IPS-20b (cell line): ENCODE measurements around the gene RAB3GAP1.
"Not testable (repeated sequence)": the region's sequence is repeated elsewhere in the genome, so short reads cannot be mapped to it uniquely, and the experiment has no call there.

Experiments
- H3K27ac ChIP-seq: one replicate; pipeline ENCODE4 v1.5.1; 2013; ENCODE audit warnings: low read length
- H3K27me3 ChIP-seq: 2 replicates; pipeline ENCODE4 v1.6.1; 2013; ENCODE audit warnings: mild to moderate bottlenecking, low read length, inconsistent platforms; ENCODE audit not compliant: insufficient read depth
- H3K36me3 ChIP-seq: 2 replicates; pipeline ENCODE4 v1.6.1; 2013; ENCODE audit warnings: low read depth, mild to moderate bottlenecking, inconsistent platforms, low read length, moderate library complexity; ENCODE audit not compliant: insufficient read depth
- H3K4me1 ChIP-seq: 2 replicates; pipeline ENCODE4 v1.6.1; 2013; ENCODE audit warnings: mild to moderate bottlenecking, control low read depth, inconsistent platforms, low read length, moderate library complexity; ENCODE audit not compliant: insufficient read depth
- H3K4me3 ChIP-seq: 2 replicates; pipeline ENCODE4 v1.5.1; 2013; ENCODE audit warnings: mild to moderate bottlenecking, low read length, inconsistent platforms
- H3K9ac ChIP-seq: 2 replicates; pipeline ENCODE4 v1.6.1; 2013; ENCODE audit warnings: low read depth, mild to moderate bottlenecking, inconsistent platforms, low read length, moderate library complexity
- H3K9me3 ChIP-seq: 2 replicates; pipeline ENCODE4 v1.6.1; 2013; ENCODE audit warnings: mild to moderate bottlenecking, low read depth, low read length, inconsistent platforms; ENCODE audit not compliant: insufficient read depth

Gene RAB3GAP1

DNA sequence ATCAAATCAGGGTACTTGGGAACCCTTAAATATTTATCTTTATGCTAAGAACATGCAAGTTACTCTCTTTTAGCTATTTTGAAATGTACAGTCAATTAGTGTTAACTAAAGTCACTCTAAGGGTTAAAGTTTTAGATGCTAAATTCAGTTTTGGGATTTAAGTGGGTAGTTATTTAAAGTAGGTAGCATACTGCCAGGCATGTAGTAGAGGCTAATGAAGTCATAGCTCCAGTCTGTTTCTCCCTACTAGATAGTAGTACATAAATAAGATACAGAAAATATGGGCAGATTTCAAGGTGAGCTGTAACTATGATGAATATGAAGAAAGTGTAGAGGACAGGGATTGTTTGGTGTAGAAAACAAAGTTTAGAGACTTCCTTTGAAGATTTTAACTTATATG lies 7.5 kb downstream of the RAB3GAP1 start:
- H3K27ac ChIP-seq: no peak overlapping the region
- no peaks in the 10 kb centered on the region for H3K9me3 ChIP-seq
- no peaks in the 10 kb centered on the region for H3K27me3 ChIP-seq
- peaks cover 21% of the 10 kb centered on the region for H3K36me3 ChIP-seq
- H3K4me1 ChIP-seq: no peaks in the 10 kb centered on the region
- H3K4me3 ChIP-seq: no peak overlapping the region
- H3K9ac ChIP-seq: no peak overlapping the region

DNA sequence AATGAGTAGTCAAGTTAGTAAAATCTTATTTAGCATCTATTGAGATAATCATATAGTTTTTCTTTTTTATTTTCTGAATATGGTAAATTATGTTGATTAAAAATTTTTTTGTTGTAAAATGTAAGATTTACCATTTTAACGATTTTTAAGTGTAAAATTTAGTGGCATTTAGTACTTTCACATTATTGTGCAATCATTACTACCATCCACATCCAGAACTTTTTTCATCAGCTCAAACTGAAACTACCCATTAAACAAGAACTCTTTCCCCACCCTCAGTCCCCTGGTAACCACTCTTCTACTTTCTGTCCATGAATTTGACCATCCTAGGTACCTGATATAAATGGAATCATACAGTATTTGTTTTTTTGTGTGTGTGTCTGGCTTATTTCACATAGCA lies 11.1 kb downstream of the RAB3GAP1 start:
- H3K4me3 ChIP-seq: no peak overlapping the region
- H3K4me1 ChIP-seq: no peaks in the 10 kb centered on the region
- no peak overlapping the region for H3K27ac ChIP-seq
- no peak overlapping the region for H3K9ac ChIP-seq
- 0 out of 2 replicates have a peak, but pooled peaks cover 6% of the 10 kb centered on the region for H3K9me3 ChIP-seq
- H3K36me3 ChIP-seq: peaks cover 24% of the 10 kb centered on the region
- no peaks in the 10 kb centered on the region for H3K27me3 ChIP-seq

DNA sequence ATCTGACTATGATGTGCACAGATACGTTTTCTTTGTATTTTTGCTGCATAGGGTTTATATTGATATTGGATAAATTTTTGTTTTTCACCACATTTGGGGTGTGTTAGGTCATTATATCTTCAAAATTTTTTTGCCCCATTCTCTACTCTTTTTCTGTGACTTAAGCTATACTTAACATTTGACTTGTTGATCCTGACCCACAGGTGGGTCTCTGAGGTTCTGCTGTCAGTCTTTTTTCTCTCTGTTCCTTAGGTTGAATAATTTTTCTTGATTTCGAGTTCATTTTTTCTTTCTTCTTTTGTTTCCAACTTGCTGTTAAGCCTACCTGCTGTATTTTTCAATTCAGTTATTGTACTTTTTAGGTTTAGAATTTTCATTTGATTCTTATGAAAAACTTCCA lies 12.1 kb downstream of the RAB3GAP1 start:
- Histone ChIP-seq H3K27me3 (no peaks in the 10 kb centered on the region), H3K9me3 (peaks cover 12% of the 10 kb centered on the region; the same call in 1 of the 2 replicates), H3K36me3 (peaks cover 23% of the 10 kb centered on the region), H3K9ac (no peak overlapping the region), H3K4me1 (no peaks in the 10 kb centered on the region), H3K27ac (no peak overlapping the region), H3K4me3 (no peak overlapping the region)

DNA sequence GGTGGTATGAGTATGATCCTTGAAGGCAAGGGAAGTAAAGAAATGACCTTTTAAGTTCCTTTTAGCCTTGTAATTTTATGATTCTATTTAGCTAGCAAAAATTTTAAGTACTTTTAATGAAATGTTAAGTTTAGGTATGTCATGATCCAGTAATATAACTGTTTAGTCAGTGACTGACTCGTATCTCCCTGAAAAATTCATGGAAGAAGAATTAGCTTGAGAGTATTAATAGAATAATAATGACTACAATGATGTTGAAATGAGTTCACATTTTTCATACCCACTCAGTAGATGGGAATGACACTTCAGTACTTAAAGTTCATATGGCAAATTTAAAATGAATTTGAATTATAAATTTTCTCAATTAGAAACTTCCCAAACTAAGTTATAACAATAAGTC lies 14.6 kb downstream of the RAB3GAP1 start:
- Histone ChIP-seq H3K9me3 (peaks cover 35% of the 10 kb centered on the region), H3K36me3 (peaks cover 21% of the 10 kb centered on the region; the same call in 1 of the 2 replicates)

DNA sequence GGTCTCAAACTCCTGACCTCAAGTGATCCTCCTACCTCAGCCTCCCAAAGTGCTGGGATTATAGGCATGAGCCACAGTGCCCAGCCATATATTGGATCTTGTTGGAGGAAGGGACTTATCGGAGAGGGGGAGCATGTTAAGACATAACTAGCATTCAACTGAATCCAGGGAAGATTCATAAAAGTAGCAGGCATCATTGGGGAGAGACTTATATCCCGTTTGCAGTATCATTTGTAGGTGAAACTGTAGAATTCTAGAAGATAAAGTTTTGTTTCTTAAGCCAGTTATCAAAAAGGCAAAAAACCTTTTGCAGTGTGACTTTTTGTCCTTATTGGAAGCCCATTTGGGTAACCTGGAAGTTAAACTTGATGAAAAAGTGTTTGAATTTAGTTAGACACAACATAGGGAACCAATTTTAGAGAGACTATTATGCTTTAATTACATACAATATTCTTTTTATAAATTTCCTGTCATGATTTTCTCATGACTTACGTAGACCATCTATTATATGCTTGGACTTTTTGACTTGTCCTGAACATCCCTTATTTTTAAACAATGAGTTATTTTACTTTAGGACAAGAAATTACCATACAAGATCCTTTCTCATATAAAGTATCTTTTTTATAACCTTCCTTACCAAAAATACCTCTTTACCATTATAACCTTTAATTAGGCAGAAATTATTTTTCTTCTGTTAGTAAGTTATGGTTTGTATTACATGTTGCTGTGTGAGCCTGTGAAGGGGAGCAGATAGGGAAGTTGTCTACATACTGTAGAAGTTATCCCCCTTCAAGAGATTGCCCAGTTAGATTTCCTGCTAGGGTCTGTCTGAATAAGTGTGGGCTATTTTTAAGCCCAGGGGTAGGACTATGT lies 20.3 kb downstream of the RAB3GAP1 start:
- no peak overlapping the region for H3K27ac ChIP-seq
- H3K36me3 ChIP-seq: peaks cover 35% of the 10 kb centered on the region; the same call in 1 of the 2 replicates
- no peak overlapping the region for H3K9ac ChIP-seq
- no peaks in the 10 kb centered on the region for H3K27me3 ChIP-seq
- no peak overlapping the region for H3K4me3 ChIP-seq
- no peaks in the 10 kb centered on the region for H3K4me1 ChIP-seq
- H3K9me3 ChIP-seq: peaks cover 61% of the 10 kb centered on the region

More for the DNA sequence above, 14.6 kb downstream of the RAB3GAP1 start:
- no peak overlapping the region for H3K4me3 ChIP-seq
- no peak overlapping the region for H3K27ac ChIP-seq
- H3K9ac ChIP-seq: no peak overlapping the region
- no peaks in the 10 kb centered on the region for H3K4me1 ChIP-seq
- H3K27me3 ChIP-seq: no peaks in the 10 kb centered on the region

DNA sequence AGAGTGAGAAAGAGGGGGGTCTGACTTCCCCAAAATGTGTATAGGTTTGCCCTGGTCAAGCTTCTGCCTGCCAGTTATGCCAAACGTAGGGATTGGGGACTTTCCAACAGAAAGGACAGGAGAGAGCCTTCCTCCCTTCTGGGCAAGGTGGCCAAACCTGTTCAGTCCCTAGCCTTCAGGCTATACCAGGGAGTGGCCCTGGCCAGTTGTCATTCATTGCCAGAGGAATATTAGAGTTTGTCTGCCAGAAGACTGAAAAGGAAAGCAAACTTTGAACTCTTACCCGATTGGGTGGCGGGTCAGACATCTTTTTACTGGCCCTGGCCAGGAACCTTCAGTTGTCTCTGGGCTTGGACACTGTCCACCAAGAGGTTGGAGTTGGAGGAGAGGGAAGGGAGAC lies 22.1 kb downstream of the RAB3GAP1 start:
- no peak overlapping the region for H3K27ac ChIP-seq
- no peak overlapping the region for H3K9ac ChIP-seq
- H3K9me3 ChIP-seq: peaks cover 51% of the 10 kb centered on the region
- H3K36me3 ChIP-seq: peaks cover 28% of the 10 kb centered on the region; the same call in 1 of the 2 replicates
- H3K4me1 ChIP-seq: no peaks in the 10 kb centered on the region
- no peak overlapping the region for H3K4me3 ChIP-seq
- no peaks in the 10 kb centered on the region for H3K27me3 ChIP-seq

DNA sequence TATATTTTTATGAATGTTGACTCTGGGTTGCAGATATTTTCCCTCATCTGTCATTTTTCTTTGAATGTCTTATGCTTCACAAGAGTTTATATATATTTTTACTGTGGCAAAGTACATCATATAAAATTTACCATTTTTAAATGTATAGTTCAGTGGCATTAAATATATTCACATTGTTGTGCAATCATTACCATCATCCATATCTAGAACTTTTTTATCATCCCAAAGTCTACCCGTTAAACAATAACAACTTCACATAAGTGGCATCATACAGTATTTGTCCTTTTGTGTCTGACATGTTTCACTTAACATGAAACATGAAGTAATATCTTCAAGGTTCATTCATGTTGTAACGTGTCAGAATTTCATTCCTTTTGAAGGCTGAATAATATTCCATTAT lies 24.5 kb downstream of the RAB3GAP1 start:
- no peak overlapping the region for H3K9ac ChIP-seq
- H3K4me3 ChIP-seq: no peak overlapping the region
- no peaks in the 10 kb centered on the region for H3K4me1 ChIP-seq
- peaks cover 30% of the 10 kb centered on the region for H3K9me3 ChIP-seq
- H3K36me3 ChIP-seq: 0 out of 2 replicates have a peak, but pooled peaks cover 17% of the 10 kb centered on the region
- no peak overlapping the region for H3K27ac ChIP-seq
- H3K27me3 ChIP-seq: no peaks in the 10 kb centered on the region

DNA sequence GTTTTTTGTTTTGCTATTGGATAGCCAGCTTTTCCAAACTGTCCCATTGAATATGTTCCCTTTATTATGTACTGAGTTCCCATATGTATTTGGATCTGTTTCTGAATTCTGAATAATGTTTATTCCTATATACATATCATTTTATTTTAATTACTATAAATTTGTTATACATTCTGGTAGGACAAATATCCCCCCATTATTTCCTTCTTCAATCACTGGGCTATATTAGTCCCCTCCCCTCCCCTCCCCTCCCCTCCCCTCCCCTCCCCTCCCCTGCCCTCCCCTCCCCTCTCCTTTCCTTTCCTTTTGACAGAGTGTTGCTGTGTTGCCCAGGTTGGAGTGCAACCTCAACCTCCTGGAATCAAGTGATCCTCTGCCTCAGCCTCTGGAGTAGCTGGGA lies 26.3 kb downstream of the RAB3GAP1 start:
- H3K4me1 ChIP-seq: no peaks in the 10 kb centered on the region
- peaks cover 11% of the 10 kb centered on the region for H3K9me3 ChIP-seq
- H3K4me3 ChIP-seq: no peak overlapping the region
- no peak overlapping the region for H3K27ac ChIP-seq
- no peak overlapping the region for H3K9ac ChIP-seq
- no peaks in the 10 kb centered on the region for H3K27me3 ChIP-seq
- peaks cover 5% of the 10 kb centered on the region; the same call in 1 of the 2 replicates for H3K36me3 ChIP-seq

DNA sequence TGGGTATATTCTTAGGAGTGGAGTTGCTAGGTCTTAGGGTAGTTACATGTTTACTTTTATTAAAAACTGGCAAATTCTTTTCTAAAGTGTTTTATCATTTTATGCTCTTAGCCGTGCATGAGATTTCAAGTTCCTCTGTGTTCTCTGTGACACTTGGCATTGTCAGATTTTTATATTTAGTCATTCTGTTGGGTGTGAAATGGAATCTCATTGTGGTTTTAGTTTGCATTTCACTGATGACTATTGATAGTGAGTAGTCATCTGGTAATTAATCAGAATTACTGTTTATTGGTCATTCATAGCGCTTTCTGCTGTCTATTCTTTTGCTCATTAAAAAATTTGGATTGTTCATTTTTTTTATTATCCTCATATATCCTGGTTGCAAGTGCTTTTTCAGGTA lies 34.1 kb downstream of the RAB3GAP1 start:
- Histone ChIP-seq H3K27me3 (no peaks in the 10 kb centered on the region), H3K9ac (no peak overlapping the region), H3K4me1 (no peaks in the 10 kb centered on the region), H3K9me3 (no peaks in the 10 kb centered on the region), H3K4me3 (no peak overlapping the region), H3K27ac (no peak overlapping the region), H3K36me3 (peaks cover 8% of the 10 kb centered on the region; the same call in 1 of the 2 replicates)

DNA sequence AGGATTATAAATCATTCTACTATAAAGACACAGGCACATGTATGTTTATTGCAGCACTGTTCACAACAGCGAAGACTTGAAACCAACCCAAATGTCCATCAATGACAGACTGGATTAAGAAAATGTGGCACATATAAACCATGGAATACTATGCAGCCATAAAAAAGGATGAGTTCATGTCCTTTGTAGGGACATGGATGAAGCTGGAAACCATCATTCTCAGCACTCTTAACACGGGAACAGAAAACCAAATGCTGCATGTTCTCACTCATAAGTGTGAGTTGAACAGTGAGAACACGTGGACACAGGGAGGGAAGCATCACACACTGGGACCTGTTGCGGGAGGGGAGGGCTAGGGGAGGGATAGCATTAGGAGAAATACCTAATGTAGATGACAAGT lies 37.5 kb downstream of the RAB3GAP1 start:
- H3K27me3 ChIP-seq, H3K27ac ChIP-seq, H3K9me3 ChIP-seq, H3K4me3 ChIP-seq, H3K4me1 ChIP-seq, H3K9ac ChIP-seq: not testable (repeated sequence)
- peaks cover 15% of the 10 kb centered on the region; the same call in 1 of the 2 replicates for H3K36me3 ChIP-seq

DNA sequence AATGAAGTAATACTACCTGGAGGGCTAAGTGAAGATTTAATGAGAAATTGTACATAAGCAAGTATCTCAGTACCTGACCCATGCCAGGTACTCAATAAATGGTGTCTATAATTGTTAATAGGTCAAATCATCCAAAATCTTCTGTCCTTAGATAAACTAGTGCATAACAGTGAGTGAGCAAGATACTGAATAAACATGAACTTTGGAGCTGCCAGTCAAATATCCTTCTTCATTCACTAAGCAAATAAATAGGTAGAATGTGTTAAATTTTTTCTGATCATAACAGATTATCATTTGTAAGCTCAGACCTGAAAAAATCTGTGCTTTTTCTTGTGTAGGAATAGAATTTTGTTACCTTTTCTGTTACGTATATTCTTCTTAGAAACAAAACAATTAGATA lies 39.6 kb downstream of the RAB3GAP1 start:
- H3K9ac ChIP-seq: no peak overlapping the region
- H3K4me3 ChIP-seq: no peak overlapping the region
- no peaks in the 10 kb centered on the region for H3K9me3 ChIP-seq
- peaks cover 17% of the 10 kb centered on the region for H3K36me3 ChIP-seq
- no peak overlapping the region for H3K27ac ChIP-seq
- no peaks in the 10 kb centered on the region for H3K27me3 ChIP-seq
- no peaks in the 10 kb centered on the region for H3K4me1 ChIP-seq

DNA sequence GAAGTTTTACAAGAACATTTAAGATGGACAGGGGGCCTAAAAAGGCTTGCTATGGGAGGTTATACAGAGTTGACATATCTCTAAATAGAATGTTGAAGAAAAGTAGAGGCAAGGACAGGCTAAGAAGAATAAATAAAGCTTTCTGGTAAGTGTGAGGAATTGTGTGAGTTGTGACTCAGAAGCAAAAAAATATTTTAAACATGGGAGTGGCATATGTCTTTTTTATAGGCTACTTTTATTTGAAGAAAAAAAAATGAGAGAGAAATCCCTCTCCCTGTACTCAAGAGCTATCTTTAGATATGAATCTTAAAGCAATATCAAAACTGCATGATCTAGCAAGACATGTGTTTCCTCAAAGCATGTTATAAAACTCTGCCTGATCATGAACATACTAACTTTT lies 41.1 kb downstream of the RAB3GAP1 start:
- no peaks in the 10 kb centered on the region for H3K27me3 ChIP-seq
- no peak overlapping the region for H3K4me3 ChIP-seq
- H3K9ac ChIP-seq: no peak overlapping the region
- no peaks in the 10 kb centered on the region for H3K9me3 ChIP-seq
- H3K27ac ChIP-seq: no peak overlapping the region
- H3K36me3 ChIP-seq: peaks cover 17% of the 10 kb centered on the region
- H3K4me1 ChIP-seq: no peaks in the 10 kb centered on the region
